Spinal cord (tissue), 10 donors: ENCODE measurements around the gene ADCYAP1R1. TPM values are rescaled to one million over a fixed set of nuclear protein-coding genes. Genes with fewer than 3 reads are reported as not detected.

ENCODE experiments used
- DNase-seq, 6 donors: peaks; one replicate each; pipeline versions ENCODE4 v3.0.0 to v3.0.0-alpha.2; 2013 to 2015; ENCODE audit warnings: low spot score in 6 of 6, low read depth in 4 of 6
- H3K27ac ChIP-seq: one replicate; pipeline ENCODE4 v1.5.1; 2013; ENCODE audit warnings: low read depth, low read length, control low read depth
- H3K27me3 ChIP-seq: one replicate; pipeline ENCODE4 v1.6.1; 2013; ENCODE audit warnings: low read length; ENCODE audit not compliant: control insufficient read depth, insufficient read depth
- H3K36me3 ChIP-seq: one replicate; pipeline ENCODE4 v1.6.1; 2013; ENCODE audit warnings: low read length; ENCODE audit not compliant: control insufficient read depth, insufficient read depth
- H3K4me1 ChIP-seq: one replicate; pipeline ENCODE4 v1.6.1; 2013; ENCODE audit warnings: low read length; ENCODE audit not compliant: control insufficient read depth, insufficient read depth
- H3K4me3 ChIP-seq: one replicate; pipeline ENCODE4 v1.5.1; 2013; ENCODE audit warnings: low read depth, low read length, control low read depth
- H3K9me3 ChIP-seq: one replicate; pipeline ENCODE4 v1.6.1; 2013; ENCODE audit warnings: low read length; ENCODE audit not compliant: control insufficient read depth, insufficient read depth
- WGBS: methylation state at CpG from one replicate; pipeline ENCODE4 v1.1.5; 2013; ENCODE audit warnings: missing lambda C conversion rate; ENCODE audit not compliant: insufficient coverage; 5-methylcytosine and 5-hydroxymethylcytosine counted together
- polyA plus RNA-seq, 2 donors: library from polyadenylated mRNA; unstranded; fragments of 120-200 nt; gene quantifications; one replicate each; pipeline ENCODE4 v1.2.1, GENCODE V29; 2013; ENCODE audit not compliant: insufficient read length in 2 of 2
- total RNA-seq, 2 donors: library from RNA; depleted of rRNA in 1 of 2; stranded (reverse); fragments of 120-200 nt in 1 of 2; fragments of >200 nt in 1 of 2; gene quantifications; one replicate each; pipeline versions ENCODE4 v1.2.3 to v1.2.4, GENCODE V29; 2013 to 2014
- donor health status: healthy.

The ADCYAP1R1 gene
- total and polyA plus RNA-seq, 4 donors = 68.2 to 253 (median 138) TPM

DNA sequence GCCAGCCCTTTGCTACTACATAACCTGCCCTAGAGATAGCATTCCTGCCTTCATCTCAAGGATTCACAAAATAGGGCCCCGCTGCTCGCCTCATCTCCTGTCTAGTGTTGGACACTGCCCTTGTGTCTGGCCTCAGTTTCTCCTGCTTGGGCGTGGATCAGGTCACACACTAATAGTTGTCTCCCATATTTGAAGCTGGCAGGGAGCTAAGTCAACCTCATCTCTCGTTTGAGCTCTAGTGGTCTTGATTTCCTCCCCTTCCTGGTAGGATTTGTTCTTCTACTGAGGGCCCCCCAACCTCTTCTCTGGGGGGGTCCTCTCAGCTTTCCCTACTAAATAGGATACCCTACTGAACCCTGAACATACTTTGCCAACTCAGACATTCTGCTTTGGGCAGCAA is 42.2 kb downstream of the ADCYAP1R1 start:
- peaks cover 62% of the 10 kb centered on the region for H3K36me3 ChIP-seq
- WGBS = 91% methylated on average over 4 of the region's 4 CpGs
- H3K4me1 ChIP-seq = peaks cover 8% of the 10 kb centered on the region
- DNase-seq = no peak
- no peaks in the 10 kb centered on the region for H3K27me3 ChIP-seq
- H3K4me3 ChIP-seq = no peak overlapping the region
- H3K27ac ChIP-seq = no peak overlapping the region
- no peaks in the 10 kb centered on the region for H3K9me3 ChIP-seq

DNA sequence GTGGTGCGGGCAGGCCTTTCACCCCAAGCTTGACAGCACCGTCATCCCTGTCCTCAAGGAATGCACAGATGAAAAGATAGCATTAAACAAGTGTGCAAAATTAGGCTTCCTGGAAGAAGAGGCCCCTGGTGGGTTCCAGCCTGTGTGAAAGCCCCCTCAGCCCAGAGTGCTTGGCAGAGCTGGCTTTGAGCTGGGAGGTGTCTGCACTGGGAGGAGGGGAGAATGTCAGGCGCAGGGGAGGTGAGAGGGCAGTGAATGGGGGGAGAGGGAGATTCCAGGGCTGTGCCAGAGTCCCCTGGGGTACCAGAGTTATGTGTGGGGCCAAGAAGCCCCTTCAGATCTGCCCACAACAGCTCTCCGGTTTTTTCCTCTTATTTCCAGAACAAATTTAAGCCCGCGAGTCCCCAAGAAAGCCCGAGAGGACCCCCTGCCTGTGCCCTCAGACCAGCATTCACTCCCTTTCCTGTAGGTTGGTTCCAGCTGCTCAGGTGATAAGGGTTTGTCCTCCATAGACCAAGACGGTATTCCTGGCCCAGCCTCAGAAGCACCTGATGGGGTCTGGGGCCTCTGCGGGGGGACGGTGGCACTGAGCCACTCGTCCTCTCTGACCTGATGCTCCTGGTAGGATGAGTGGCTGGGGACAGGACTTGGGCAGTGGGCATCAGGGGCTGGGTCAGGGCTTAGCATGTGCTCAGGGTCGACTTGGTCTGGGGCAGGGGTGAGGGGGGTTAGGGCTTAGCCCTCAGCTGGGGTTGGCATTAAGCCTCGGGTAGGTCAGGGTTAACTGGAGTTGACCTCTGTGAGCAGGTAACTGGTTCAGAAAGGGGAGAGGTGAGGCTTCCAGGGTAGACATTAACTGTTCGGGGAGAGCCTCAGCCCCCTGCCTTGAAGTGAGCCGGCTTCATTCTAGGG is 43.4 kb downstream of the ADCYAP1R1 start:
- DNase-seq = no peak

DNA sequence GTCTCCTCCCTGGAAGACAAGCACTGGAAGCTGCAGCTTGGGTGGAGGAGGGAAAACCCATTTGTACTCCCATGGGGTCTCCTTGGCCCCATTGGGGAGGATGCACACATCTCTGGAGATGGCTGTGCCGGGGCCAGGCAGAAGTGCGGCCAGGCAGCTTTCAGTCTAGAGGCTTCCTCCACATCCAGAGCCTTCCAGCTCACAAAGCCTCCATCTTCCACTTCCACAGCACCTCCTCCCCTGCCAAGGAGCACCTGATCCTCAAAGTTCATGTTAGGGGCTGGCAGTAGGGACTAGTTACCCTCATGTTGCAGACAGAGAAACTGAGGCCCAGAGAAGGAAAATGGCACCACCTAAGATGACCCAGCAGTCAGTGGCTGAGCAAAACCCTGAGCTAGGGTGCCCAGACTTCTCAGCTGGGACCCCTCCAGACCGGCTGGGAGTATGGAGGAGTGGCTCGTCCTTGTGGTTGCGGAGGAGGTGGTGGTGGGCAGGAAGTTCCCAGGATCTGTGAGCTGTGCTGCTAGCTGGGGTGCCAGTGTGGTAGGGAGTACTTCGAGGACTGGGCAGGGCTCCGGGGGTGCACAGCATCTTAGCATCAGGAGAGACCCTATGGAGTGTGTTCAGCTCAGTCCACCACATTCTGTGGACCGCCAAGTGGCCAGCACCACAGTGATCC is 44.2 kb downstream of the ADCYAP1R1 start:
- 76% methylated on average over 8 of the region's 8 CpGs for WGBS
- DNase-seq = no peak
- H3K27me3 ChIP-seq = no peaks in the 10 kb centered on the region
- no peak overlapping the region for H3K4me3 ChIP-seq
- H3K4me1 ChIP-seq = peaks cover 8% of the 10 kb centered on the region
- peaks cover 82% of the 10 kb centered on the region for H3K36me3 ChIP-seq
- no peaks in the 10 kb centered on the region for H3K9me3 ChIP-seq
- H3K27ac ChIP-seq = no peak overlapping the region

More for the DNA sequence above, 43.4 kb downstream of the ADCYAP1R1 start:
- Histone ChIP-seq H3K36me3 (peaks cover 74% of the 10 kb centered on the region), H3K27me3 (no peaks in the 10 kb centered on the region), H3K9me3 (no peaks in the 10 kb centered on the region), H3K27ac (no peak overlapping the region), H3K4me1 (peaks cover 8% of the 10 kb centered on the region), H3K4me3 (no peak overlapping the region)
- WGBS = 91% methylated on average over 11 of the region's 15 CpGs

DNA sequence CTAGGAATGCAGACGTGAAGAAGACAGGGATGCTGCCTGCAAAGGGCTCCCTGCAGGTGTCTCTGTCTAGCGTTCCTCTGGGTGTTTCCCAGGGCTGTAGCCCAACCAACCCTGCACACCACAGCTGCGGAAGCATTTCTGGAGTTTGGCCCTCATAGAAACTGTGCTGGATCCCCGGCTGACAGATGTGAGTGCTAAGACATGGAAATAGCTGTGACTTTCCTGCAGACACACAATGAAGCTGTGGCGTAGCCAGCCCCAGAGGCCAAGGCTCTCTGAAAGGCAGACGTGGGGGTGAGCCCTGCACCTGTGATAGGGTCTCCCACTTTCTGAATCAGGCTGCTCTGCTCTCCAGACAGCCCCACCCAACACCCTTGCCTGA is 44.8 kb downstream of the ADCYAP1R1 start:
- Histone ChIP-seq H3K27me3 (no peaks in the 10 kb centered on the region), H3K4me1 (peaks cover 8% of the 10 kb centered on the region), H3K9me3 (no peaks in the 10 kb centered on the region), H3K27ac (no peak overlapping the region), H3K4me3 (no peak overlapping the region), H3K36me3 (peaks cover 87% of the 10 kb centered on the region)
- WGBS = 35% methylated on average over 6 of the region's 6 CpGs
- no peak for DNase-seq

DNA sequence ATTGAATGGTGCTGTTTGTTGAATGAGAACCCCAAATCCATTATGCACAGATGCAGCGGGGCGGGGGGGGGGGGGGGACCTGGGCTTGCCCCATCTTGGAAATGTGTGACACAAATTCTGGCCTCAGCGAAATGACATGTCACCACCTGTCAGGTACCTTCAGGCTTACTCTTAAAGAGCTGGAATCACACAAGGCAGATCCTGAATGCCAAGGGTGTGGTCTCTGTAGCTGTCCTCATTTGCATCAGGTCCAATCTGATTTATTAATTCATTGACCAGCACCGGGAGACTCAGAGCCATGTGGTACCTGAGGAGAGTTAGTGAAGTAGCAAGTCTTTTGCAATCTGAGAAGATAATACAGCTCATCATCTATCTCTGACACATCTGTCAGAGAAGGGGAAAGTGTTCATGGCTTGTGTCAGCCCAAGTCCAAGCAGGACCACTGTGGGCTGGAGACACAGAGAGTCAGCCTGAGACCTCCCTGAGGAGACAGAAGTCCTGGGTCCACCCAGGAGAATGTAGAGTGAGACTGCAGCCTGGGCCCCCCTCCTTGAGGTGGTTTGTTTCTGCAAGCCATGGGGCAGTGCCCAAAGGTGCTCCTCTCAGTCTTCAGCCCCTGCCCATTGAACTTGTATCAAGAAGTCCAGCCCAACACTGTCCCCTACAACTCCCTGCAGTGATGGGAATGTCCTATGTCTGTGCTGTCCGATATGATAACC is 46.7 kb downstream of the ADCYAP1R1 start:
- H3K27me3 ChIP-seq = no peaks in the 10 kb centered on the region
- 95% methylated on average over 4 of the region's 5 CpGs for whole genome bisulfite sequencing
- DNase-seq = no peak
- H3K36me3 ChIP-seq = peaks cover 91% of the 10 kb centered on the region
- no peak overlapping the region for H3K4me3 ChIP-seq
- no peaks in the 10 kb centered on the region for H3K9me3 ChIP-seq
- H3K27ac ChIP-seq = no peak overlapping the region
- H3K4me1 ChIP-seq = peaks cover 13% of the 10 kb centered on the region

DNA sequence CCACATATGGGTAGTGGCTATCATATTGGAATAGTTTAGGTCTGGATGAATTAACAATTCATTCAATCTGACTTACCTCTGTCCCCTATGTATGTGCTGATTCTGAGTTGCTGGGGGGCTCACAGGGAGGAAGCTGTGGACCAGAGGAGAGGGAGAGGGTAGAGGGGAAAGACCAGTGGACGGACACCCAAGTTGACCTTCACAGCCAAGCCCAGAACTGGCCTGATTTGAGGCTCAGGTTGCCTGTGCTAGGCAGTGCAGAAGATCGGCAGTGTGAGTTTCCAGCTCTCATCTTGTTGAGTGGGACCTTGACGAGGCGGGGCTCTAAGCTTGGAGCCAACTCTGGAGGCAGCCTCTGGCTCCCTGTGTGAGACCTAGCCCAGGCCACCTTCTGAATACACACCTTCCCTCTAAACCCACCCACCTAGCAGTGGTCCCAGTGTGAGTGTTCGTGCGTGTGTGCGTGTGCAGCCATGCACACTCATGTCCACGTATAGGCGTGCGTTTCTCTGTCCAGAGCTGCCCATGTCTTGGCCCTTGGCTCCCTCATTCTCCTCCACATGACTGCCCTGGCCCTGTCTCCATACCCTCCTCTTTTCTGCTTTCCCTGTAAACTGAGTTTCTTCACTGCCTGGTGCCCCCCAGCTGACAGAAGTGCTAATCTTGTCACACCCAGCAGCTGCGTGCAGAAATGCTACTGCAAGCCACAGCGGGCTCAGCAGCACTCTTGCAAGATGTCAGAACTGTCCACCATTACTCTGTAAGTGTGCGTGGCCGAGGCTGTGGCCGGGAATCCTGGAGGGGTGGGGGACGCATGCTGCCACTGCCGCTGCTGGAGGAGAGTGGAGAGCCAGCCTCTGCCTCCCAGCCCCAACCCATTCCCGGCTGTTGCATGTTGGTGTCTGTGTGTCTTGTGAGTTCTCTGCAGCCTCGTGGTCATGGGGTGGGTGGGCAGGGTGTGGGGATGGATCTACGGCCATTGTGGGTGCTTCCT is 47.6 kb downstream of the ADCYAP1R1 start:
- DNase-seq = no peak
- Histone ChIP-seq H3K27ac (no peak overlapping the region), H3K4me3 (no peak overlapping the region), H3K4me1 (peaks cover 13% of the 10 kb centered on the region), H3K9me3 (no peaks in the 10 kb centered on the region), H3K27me3 (no peaks in the 10 kb centered on the region), H3K36me3 (peaks cover 91% of the 10 kb centered on the region)
- WGBS = 93% methylated on average over 13 of the region's 20 CpGs

DNA sequence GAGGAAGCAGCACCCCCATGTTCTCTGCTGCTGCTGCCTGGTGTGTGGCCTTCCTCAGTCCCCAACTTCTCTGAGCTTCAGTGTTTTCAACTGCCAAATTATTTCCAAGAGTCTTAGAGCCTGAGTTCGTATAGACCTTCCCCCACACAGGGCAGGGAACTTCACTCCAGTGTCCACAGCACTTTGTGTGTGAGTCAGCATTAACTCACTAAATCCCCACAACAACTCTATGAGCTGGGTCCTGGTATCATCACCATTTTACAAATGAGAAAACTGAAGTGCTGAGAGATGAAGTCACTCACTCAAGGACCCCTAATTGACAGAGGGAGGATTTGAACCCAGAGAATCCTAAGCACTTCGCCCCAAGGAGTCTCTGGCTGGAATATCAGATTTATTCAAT is 48.3 kb downstream of the ADCYAP1R1 start:
- DNase-seq = no peak
- 78% methylated on average over 2 of the region's 2 CpGs for WGBS

DNA sequence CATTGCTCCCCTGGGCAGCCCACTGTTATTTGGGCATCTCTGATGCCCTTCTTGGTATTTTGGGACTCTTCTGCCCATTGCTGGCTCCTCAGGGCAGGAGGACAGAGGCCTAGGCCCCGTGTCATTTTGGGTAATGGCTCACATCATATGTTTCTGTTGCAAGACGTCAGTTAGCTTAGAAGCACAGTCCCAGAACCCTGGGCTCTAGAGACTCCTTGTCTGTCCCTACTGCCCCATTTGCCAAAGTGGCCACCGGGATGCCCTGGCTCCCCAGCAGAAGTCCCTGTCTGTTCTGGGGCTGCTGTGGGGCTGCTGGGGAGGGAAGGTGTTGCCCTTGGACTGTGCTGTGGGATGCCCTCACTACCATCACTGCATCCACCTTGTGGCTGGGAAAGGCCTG is 48.8 kb downstream of the ADCYAP1R1 start:
- no peak for DNase-seq
- no peaks in the 10 kb centered on the region for H3K27me3 ChIP-seq
- H3K4me1 ChIP-seq = peaks cover 13% of the 10 kb centered on the region
- H3K4me3 ChIP-seq = no peak overlapping the region
- H3K9me3 ChIP-seq = no peaks in the 10 kb centered on the region
- no peak overlapping the region for H3K27ac ChIP-seq
- H3K36me3 ChIP-seq = peaks cover 93% of the 10 kb centered on the region
- WGBS = 91% methylated on average over 2 of the region's 3 CpGs

More for the DNA sequence above, 48.3 kb downstream of the ADCYAP1R1 start:
- Histone ChIP-seq H3K27ac (no peak overlapping the region), H3K9me3 (no peaks in the 10 kb centered on the region), H3K27me3 (no peaks in the 10 kb centered on the region), H3K4me3 (no peak overlapping the region), H3K36me3 (peaks cover 93% of the 10 kb centered on the region), H3K4me1 (peaks cover 13% of the 10 kb centered on the region)

DNA sequence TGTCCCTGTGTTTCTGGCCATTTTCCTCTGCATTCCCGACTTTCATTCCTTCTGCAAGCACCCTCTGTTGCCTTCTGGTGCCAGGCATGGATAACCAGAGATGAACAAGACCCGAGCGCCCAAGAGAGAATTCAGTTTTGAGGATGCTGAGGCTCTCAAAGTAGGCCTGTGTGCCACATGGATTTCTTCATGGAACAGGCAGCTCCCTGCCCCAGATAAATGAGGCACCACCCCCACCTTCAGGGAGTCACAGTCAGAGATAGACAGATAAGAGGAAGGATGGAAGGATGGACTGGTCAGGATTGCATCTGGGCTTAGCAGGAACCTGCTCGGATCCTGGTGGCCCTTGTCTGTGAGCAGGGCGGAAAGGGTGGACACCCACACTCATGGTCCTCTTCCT is 49.4 kb downstream of the ADCYAP1R1 start:
- no peaks in the 10 kb centered on the region for H3K27me3 ChIP-seq
- WGBS = 94% methylated on average over 3 of the region's 5 CpGs
- peaks cover 10% of the 10 kb centered on the region for H3K4me1 ChIP-seq
- no peak overlapping the region for H3K27ac ChIP-seq
- peaks cover 93% of the 10 kb centered on the region for H3K36me3 ChIP-seq
- H3K9me3 ChIP-seq = no peaks in the 10 kb centered on the region
- H3K4me3 ChIP-seq = no peak overlapping the region
- DNase-seq = no peak
